LoVo (cell line): ENCODE results near the gene OPRL1.
A peak's percentile ranks its signal among the peaks of the same experiment; 100 is the strongest.

Experiments used
- DNase-seq: peaks from one replicate; pipeline ENCODE4 v3.0.0-alpha.2; 2016; ENCODE audit warnings: low spot score

OPRL1 gene

DNA sequence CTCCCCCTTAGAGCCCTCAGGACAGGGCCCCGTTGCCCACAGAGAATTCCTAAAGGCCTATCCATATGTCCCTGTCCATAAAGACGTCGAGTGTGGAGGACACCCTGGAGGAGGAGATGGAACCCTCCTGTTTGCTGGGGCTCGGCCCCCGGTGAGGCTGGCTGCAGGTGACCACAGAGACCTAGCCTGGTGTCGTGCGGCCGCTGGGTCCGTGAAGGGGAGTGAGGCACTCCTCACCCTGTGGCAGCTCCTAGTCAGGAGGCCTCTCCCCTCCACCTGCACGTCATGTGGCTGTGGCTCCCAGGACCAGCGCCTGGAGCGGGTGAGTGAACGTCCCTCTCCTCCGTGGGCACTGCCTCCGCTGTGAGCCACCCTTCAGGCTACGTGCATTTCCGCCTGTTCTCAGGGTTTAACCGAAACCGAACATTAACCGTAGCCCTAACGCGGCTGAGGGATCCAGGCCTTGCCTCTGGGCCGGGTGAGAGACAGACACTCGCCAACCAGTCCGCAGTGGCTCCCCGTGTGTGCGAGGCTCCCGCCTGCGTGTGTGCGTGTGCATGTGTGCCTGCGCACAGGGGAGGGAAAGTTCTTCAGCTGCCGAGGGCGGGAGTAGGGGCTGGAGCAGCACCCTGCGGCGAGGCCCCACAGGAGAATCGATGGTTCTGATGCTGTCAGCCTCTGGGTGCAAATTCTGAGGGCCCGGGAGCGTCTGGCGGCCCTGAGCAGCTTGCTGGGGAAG is 22.8 kb upstream of the OPRL1 start:
- DNase-seq, result no peak

DNA sequence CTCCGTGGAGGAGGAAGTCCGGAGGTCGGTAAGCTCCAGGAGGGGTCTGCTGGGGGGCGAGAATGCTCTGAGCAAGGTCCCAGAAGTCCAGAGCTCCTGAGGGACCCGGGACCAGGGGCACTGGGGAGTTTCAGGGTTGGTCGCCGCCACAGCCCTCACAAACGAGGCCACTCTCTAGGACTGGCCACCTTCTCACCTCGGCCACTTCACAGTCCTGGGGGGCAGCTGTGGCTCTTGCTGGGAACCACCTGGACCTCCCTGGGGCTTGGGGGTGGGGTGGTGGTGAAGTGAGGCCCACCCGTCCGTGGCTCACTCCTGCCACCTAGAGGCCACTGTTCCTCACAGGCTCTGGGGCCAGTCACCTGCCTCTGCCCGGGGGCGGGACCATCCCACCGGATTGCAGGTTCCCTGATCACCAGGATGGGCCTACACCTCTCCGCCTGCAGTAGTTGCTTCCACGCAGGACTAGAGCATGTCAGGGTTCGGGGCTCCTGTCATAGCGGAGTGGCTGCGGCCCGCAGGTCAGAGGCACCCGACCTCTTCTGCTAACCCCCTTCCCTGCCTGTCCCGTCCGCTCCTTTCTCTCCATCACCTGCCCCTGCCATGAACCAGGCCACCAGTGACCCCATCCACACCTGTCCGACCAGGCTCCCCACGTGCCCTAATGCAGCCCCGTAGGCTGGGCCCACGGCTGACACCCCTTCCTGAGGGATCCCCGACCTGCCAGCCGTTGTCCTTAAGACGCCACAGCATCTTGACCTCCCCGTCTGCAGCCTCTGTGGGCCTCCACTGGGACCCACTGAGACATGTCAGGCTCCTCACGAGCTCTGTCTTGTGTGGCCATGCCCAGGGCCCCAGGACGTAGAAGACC is 22.0 kb upstream of the OPRL1 start:
- DNase-seq, result peak; percentile 59

DNA sequence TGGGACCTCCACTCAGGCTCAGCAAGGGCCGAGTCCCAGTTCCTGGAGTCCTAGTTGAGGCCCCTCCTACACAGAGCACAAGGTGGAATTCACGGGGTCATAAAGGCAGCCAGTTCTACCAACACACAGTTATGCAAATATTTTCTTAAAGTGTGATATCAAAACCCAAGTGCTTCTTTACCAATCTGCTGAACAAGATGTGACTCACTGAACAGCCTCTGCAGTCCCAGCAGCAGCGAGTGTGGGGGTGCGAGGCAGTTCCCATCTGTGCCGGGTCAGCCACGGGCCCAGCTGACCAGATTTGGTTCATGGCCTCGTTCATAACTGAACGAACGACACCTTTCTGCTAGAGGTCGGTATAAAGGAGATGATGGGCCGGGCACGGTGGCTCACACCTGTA is 21.3 kb upstream of the OPRL1 start:
- DNase-seq, result no peak

DNA sequence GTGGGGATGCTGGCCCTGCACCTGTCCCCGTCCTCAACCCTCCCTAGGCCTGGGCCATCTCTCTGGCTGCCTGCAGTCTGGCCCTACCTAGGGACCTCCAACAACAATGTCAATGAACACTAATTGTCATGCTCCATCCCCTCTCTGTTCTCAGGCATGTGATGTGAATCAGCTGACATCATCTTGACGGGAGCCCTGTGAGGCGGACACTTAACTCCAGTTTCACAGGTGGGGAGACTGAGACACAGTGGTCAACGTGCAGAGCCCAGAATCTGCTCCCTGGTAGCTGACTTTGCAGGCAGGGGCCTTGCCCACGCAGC is 17.6 kb upstream of the OPRL1 start:
- DNase-seq, result no peak

DNA sequence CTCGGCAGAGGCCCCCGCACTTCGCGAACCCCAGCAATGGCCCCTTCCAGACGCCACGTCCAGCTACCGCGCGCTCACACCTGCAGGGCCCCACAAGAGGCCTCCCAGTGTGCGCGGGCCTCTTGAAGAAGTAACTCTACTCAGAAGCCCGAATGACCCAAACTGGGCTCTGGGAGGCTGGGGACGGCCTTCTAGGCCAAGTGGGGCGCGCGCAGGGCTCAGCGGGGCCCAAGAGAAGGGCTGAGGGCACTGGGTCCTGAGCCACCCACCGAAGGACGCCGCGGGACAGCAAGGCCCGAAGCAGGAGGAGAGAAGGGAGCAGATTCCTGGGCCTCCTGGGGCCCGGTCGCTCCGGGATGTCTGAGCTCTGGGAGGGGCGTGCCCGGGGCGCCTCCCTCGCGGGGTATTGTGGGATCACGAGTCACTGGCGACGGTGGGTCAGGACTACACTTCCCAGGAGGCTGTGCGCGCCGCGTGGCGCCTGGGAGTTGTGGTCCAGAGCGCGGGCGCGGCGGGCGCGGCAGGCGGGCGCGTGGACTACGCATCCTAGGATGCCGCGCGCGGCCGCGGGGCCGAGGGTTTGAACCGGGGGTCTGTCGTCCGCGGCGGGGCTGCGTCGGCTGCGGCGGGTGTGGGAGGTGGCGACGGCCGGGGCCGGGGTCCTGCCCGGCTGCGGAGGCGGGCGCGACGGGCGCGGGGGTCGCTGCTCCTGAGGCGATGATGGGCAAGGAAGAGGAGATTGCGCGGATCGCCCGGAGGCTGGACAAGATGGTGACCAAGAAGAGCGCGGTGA is 17.1 kb upstream of the OPRL1 start, which contains the start of gene TCEA2:
Gene TCEA2, plus strand, starts transcription at position 603 of the 793 bp plus-strand sequence. Its CDS starts 115 bp downstream, at position 718.
- peak; percentile 82 for DNase-seq

DNA sequence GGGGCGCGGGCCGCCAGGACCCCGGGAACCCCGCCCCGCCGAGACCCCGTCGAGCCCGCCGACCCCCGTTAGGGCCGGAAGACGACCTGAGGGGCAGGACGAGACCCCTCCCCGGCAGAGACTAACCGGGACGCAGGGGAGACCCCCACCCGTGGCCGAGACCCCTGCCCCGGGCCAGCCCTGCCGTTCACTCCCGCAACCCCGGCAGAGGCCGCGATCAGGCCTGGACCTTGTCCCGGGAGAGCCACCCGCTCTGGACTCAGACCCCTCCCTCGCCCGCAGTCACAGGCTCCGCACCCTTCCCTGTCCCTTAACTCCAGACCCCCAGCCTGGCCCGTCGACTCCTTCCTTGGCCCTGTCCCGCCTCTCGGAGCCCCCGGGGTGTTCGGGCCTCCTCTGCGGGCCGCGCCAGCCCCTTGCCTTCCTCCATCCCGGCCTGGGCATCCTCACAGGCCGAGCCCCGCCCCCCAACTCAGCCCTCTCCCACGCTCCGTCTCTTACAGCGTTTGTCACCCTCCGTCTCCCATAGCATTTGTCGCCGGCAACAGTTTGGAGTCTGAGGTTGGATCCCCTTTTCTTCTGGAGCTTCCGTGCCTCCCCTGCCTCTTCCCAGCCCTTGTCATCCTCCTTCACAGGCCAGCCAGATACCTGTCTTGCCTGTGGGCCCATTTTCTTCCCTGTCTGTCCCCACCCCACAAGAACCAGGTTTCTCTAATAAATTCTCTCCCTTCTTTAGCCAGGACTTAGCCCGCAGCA is 16.3 kb upstream of the OPRL1 start:
- no peak for DNase-seq

DNA sequence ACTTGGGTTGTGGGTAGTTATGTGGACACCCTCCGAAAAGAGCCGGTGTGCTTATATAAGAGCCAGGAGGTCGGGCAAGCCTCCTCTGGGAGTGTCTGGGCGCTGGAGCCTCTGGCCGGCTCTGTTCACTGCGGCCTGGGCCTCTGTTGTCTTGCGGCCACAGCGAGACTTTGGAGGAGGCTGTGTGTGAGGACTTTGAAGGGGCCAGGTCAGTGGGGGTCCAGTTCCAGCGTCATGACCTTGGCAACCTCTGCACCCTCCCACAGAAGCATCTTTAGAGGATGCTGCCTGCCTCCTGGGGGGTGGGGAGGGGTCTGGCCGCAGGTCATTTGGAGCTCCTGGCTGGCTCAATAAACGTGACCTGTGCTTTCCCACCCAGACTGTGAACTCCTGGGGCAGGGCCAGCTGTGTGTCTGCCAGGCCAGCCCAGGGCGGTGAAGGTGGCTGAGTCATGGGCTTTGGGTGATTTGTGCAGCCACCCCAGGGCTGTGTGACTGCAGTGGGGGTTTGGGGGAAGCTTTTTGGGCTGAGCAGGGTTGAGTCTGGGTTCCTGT is 15.7 kb upstream of the OPRL1 start:
- DNase-seq, result peak; percentile 10

DNA sequence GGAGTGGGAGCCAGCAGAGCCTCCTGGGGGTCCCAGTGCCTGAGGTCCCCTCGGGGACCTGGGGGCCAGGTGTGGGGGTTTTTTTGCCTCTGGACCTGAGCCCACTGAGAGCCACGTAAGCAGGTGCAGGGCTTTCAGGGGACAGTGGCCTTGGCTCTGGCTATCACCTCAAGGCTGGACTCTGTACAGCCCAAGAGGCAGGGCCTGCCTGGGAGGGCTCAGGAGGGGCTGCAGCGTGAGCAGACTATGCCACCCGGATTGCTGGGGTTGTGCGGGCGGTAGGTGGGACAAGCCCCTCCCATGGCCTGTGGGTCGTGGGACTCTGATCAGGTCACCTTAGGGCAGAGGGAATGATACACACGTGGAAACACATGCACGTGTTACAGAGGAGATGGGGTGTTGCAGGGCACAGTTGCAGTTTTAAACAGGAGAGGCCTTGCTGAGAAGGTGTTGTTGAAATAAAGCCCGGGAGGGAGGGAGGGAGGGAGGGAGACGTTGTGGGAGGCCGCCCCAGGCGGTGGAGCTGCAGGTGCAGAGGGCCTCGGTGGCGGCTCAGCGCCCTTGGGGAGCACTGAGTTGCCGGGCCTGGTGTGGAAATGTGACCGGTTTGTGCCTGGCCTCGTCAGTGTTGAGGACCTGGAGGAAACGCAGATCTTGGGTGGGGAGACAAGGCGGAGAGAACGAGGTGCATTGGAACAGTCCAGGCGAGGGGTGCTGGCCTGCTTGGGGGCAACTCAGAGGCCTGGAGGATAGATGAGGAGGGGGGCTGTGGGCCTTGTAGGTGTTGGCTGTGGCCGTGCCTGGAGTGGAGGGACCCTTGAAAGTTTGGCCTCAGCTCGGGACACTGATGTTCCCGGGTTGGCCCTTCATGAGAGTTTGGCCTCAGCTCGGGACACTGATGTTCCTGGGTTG is 14.6 kb upstream of the OPRL1 start:
- DNase-seq, result no peak

DNA sequence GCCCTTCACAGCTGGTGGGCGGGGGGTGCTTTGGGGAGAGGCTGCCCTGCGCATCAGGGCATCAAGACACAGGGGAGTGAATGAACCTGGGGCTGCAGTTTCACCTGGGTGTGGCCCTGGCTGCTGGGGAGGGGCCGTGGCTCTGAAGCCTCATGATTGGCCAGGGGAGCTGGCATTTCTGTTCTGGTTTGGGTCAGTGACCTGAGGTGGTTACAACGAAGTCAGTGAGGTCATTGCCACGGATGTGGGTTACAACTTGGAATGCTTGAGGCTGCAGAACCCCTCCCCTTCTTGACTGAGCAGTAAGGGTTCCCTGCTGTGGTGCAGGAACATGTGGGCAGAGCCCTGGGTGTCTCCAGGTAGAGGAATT is 13.9 kb upstream of the OPRL1 start:
- peak; percentile 51 for DNase-seq

DNA sequence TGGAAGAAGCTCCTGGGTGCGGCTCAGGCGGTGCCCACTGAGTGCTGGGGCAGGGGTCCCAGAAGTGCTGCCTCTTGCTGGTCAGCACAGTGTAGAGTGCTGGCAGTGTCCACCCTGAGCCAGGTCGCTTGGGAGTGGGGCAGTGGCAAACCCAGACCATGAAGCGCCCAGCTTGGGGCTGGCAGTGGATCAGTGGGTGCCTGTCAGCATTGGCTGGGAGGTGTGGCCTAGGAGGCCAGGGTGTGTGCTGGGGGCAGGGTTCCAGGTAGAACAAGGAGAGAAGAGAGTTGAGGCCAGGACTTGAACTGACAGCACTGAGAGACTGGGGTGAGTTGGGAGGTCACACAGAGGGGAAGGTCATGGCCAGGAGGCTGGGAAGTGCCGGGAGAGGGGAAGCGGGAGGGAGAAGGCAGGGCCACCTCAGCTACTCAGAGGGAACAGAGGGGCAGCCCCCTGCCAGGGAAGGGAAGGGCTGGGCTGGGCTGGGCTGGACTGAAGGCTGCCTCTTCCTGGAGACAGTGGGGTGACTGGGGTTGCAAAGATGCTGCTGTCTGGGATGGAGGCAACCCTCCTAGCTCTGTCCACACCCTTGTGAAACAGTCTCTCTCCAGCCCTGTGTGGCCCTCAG is 12.8 kb upstream of the OPRL1 start:
- DNase-seq, result no peak

DNA sequence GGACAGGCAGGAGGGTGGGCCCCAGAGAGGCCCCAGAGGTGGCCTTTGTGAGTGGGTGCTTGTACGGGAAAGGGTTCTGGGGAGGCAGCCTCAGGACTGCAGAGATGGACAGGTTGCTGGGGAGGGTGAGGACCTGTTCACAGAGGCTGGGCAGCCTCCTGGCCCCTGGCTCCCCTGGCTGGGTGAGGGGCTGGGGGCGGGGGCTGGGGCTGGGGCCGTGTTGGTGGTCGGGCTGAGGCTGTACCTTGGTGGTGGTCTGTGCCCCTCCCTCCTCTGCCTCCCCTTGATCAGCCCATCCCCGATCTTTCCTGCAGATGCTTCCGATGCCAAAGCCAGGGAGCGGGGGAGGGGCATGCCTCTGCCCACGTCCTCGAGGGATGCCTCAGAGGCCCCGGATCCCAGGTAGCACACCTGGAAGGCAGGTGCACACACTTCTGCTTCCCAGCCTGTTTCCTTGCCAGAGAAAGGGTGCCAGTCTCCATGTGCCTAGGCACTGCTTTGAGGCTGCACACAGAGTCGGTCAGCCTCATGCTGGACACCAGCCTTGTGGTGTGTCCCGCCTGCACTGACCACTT is 12.1 kb upstream of the OPRL1 start:
- no peak for DNase-seq

DNA sequence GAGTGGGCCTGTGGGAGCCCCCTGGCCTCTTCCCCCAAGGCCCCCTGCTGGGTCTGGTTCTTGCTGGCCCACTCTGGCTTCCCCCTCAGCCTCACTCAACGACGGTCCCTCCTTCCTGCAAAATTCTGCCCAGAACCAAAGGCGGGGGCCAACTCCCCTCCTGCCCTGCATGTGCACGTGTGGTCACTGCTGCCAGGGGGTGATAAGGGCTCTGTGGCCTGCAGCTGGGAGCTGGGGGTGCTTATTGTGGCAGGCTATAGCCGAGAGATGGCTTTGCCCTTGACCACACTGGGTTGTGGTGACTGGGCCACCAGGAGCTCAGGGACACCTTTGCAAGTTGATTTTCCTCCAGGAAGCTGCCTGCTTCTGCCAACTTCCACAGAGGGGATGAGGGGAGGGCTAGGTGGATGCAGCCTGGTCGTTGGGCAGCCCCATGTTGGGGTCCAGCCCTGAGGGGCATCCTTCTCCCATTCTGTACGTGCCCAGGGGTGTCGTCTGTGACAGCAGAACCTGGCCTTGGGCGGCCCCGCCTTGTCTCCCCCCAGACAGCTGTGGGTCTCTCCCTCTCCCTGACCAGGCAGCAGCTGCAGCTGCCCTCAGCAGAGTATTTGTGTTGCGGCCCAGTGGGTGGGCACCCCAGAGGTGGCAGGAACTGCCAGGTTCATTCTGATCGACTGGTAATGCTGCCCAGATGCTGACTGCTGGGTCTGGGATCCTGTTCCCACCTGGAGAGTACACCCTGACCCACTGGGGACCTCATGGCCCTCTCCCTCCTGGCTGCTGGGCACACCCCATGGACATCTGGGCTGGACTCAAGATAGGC is 11.3 kb upstream of the OPRL1 start:
- no peak for DNase-seq

DNA sequence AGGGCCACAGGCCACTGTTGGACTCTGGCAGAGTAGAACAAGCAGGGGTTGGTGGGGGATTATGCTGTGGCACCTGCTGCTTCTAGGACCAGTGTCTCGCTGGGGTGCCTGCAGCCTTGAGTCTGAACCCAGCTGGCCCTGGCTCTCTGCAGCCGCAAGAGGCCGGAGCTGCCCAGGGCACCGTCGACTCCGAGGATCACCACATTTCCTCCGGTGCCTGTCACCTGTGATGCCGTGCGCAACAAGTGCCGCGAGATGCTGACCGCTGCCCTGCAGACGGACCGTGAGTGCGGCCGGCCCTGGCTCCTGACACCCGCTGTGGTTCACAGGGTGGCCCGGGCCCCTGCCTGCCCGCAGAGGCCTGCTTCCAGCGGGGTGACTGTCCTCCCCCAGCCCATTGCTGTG is 10.7 kb upstream of the OPRL1 start:
- DNase-seq, result no peak

DNA sequence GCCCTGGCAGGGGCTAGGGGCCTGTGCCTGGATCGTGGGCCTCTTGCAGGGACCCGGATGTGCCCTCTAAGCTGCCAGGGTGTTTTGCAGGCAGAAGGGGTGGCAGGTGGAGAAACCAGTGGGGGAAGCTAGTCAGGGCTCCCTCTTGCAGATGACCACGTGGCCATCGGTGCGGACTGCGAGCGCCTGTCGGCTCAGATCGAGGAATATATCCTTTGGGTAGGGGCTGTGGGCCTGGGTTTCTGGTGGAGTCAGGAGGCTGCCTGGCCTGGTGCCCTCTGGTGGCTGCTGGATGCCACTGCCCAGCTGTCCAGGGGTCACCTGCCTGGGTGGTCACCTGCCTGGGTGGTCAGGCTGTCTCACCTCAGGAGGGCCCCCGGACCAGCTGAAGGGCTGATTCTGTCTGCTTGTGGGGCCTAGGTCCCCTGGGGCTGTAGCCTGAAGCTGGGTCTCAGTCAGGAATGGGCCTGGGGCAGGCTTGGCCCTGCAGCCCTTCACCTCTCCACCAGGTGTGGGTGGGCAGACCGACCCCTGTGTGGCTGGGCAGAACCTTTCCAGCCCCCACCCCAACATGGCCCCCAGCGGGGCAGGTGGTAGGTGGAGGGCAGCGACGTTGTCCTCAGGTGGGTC is 10.2 kb upstream of the OPRL1 start:
- peak; percentile 18 for DNase-seq

DNA sequence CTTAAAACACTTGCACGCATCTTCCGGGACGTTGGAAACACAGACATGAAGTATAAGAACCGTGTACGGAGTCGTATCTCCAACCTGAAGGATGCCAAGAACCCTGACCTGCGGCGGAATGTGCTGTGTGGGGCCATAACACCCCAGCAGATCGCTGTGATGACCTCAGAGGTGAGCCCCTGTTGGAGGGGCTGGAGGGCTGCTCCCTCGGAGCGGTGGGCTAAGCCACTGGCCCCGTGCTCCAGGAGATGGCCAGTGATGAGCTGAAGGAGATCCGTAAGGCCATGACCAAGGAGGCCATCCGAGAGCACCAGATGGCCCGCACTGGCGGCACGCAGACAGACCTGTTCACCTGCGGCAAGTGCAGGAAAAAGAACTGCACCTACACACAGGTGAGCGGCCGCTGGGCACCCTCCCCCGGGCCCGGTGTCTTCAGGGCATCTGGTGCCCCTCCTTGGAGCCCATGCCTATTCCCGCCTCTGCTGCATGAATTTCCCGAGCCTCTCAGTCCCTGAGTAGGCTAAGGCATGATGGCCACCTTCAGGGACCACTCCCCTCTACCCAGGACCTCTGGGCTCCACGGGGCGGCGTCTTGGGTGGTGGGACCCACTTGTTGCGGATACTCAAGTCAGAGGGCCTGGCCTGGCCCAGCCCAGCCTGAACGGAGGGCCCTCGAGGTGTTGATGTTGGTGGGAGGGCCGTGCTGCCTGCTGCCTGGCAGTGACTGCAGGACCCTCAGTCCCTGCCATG is 9.5 kb upstream of the OPRL1 start:
- DNase-seq, result no peak

DNA sequence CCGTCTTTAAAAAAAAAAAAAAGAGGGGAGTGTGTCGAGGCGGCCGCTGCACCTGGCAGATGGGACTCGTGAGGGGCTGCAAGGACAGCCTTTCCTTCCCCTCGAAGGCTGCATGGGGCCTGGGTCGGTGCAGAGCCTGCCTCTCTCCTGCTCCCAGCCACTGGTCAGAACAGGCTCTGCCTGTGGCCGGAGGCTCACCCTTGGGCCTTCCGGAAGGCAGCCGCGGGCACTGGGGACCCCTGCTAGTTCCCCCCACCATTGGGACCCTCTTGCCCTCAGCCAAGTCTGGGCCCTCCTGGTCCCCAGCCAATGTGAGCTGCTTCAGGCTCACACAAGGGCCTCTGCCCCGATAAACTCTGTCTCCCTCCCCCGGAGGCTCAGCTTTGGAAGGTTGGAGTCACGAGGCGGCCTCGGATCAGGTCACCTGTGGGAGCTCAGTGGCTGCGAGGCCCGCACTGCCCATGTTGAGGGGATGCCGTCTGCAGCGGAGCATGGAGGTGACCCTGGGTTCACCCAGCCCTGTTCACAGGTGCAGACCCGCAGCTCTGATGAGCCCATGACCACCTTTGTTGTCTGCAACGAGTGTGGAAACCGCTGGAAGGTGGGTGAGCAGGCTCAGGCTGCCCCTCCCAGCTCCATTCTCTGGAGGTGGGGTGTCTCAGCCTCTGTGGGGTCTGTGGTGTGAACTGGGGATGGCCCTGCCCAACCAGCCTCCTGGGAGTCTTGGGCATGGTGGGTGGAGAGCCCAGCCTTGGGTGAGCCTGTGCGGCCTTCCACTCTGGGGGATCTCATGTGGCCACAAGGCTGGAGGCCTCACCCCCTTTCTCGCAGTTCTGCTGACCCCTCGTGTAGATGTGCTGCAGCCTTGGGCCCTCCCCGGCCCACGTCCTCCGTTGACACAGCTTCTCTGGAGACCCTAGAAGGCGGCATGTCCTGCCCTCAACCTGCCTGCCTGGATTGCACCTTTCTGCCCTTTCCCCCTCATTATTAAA is 8.2 kb upstream of the OPRL1 start:
- no peak for DNase-seq
